Measurements from ENCODE around the gene GAB2. TPM values are rescaled to one million over a fixed set of nuclear protein-coding genes. Genes with fewer than 3 reads are reported as not detected.

The GAB2 gene
- total and polyA plus RNA-seq, 2 of the 13 experiments (the other 11 are each of a cell fraction or from before 2014, with no cell fraction given): 4.1 to 8.6 TPM

DNA sequence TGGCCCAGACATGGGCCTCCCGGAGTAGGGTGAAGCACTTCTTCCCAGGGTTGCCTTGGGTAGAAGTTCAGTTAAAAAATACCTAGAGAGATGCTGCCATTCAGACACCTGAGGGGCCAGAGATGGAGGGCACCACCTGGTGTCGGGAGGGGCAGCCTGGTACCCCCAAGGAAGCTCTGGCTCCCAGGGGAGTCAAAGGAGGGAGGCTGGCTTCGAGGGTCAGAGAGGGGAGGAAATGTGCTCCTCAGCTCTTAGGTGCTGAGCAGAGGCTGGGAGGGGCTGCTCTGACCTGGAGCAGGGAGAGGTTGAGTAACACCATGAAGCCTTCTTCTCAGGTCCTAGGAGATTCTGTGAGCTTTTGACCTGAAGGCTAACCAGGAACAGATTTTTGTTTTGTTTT is 227.8 kb downstream of the GAB2 start (continued):
- TF ChIP-seq ELK4 (CRISPR knock-in tag; IDR thresholded peaks at IDR 0.05; ENCODE audit: borderline replicate concordance) (no peak), ELF4 (CRISPR knock-in tag; IDR thresholded peaks at IDR 0.05; ENCODE audit: borderline replicate concordance) (no peak), ZNF749 (CRISPR knock-in tag; IDR thresholded peaks at IDR 0.05; ENCODE audit: borderline replicate concordance) (no peak), CHCHD3 (CRISPR knock-in tag; IDR thresholded peaks at IDR 0.05) (no peak), ZNF747 (CRISPR knock-in tag; IDR thresholded peaks at IDR 0.05; ENCODE audit: borderline replicate concordance) (no peak), MED1 (CRISPR knock-in tag; IDR thresholded peaks at IDR 0.05) (no peak), ZNF292 (CRISPR knock-in tag; IDR thresholded peaks at IDR 0.05; ENCODE audit: borderline replicate concordance, low read depth) (0 out of 2 replicates have a peak, but pooled peaks have one; percentile 9), ZNF775 (CRISPR knock-in tag; IDR thresholded peaks at IDR 0.05; ENCODE audit: borderline replicate concordance) (no peak), SATB2 (CRISPR knock-in tag; IDR thresholded peaks at IDR 0.05) (no peak), RFXAP (CRISPR knock-in tag; IDR thresholded peaks at IDR 0.05; ENCODE audit: borderline replicate concordance) (no peak), ZNF746 (CRISPR knock-in tag; IDR thresholded peaks at IDR 0.05) (no peak), ATRX (CRISPR knock-in tag; IDR thresholded peaks at IDR 0.05; ENCODE audit: borderline replicate concordance) (no peak), NCOA5 (CRISPR knock-in tag; IDR thresholded peaks at IDR 0.05) (no peak), HNRNPLL (IDR thresholded peaks at IDR 0.05; ENCODE audit: low read depth, low read length, poor library complexity, severe bottlenecking) (no peak), FOSL2 (CRISPR knock-in tag; IDR thresholded peaks at IDR 0.05) (no peak), ATF7-NPFF (CRISPR knock-in tag; IDR thresholded peaks at IDR 0.05; ENCODE audit: low read depth) (no peak), BCL6 (CRISPR knock-in tag; IDR thresholded peaks at IDR 0.05) (0 out of 2 replicates have a peak, but pooled peaks have one; percentile 13), ZNF567 (CRISPR knock-in tag; IDR thresholded peaks at IDR 0.05; ENCODE audit: borderline replicate concordance) (no peak)
- TF ChIP-seq, protein P1, sequence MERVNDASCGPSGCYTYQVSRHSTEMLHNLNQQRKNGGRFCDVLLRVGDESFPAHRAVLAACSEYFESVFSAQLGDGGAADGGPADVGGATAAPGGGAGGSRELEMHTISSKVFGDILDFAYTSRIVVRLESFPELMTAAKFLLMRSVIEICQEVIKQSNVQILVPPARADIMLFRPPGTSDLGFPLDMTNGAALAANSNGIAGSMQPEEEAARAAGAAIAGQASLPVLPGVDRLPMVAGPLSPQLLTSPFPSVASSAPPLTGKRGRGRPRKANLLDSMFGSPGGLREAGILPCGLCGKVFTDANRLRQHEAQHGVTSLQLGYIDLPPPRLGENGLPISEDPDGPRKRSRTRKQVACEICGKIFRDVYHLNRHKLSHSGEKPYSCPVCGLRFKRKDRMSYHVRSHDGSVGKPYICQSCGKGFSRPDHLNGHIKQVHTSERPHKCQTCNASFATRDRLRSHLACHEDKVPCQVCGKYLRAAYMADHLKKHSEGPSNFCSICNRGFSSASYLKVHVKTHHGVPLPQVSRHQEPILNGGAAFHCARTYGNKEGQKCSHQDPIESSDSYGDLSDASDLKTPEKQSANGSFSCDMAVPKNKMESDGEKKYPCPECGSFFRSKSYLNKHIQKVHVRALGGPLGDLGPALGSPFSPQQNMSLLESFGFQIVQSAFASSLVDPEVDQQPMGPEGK (CRISPR knock-in tag; IDR thresholded peaks at IDR 0.05): no peak
- TF ChIP-seq, protein P2, sequence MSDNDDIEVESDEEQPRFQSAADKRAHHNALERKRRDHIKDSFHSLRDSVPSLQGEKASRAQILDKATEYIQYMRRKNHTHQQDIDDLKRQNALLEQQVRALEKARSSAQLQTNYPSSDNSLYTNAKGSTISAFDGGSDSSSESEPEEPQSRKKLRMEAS (IDR thresholded peaks at IDR 0.05): 0 out of 2 replicates have a peak, but pooled peaks have one; percentile 21
- TF ChIP-seq, protein P3, sequence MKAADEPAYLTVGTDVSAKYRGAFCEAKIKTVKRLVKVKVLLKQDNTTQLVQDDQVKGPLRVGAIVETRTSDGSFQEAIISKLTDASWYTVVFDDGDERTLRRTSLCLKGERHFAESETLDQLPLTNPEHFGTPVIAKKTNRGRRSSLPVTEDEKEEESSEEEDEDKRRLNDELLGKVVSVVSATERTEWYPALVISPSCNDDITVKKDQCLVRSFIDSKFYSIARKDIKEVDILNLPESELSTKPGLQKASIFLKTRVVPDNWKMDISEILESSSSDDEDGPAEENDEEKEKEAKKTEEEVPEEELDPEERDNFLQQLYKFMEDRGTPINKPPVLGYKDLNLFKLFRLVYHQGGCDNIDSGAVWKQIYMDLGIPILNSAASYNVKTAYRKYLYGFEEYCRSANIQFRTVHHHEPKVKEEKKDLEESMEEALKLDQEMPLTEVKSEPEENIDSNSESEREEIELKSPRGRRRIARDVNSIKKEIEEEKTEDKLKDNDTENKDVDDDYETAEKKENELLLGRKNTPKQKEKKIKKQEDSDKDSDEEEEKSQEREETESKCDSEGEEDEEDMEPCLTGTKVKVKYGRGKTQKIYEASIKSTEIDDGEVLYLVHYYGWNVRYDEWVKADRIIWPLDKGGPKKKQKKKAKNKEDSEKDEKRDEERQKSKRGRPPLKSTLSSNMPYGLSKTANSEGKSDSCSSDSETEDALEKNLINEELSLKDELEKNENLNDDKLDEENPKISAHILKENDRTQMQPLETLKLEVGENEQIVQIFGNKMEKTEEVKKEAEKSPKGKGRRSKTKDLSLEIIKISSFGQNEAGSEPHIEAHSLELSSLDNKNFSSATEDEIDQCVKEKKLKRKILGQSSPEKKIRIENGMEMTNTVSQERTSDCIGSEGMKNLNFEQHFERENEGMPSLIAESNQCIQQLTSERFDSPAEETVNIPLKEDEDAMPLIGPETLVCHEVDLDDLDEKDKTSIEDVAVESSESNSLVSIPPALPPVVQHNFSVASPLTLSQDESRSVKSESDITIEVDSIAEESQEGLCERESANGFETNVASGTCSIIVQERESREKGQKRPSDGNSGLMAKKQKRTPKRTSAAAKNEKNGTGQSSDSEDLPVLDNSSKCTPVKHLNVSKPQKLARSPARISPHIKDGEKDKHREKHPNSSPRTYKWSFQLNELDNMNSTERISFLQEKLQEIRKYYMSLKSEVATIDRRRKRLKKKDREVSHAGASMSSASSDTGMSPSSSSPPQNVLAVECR (CRISPR knock-in tag; IDR thresholded peaks at IDR 0.05; ENCODE audit: borderline replicate concordance): no peak
- TF ChIP-seq, protein P4, sequence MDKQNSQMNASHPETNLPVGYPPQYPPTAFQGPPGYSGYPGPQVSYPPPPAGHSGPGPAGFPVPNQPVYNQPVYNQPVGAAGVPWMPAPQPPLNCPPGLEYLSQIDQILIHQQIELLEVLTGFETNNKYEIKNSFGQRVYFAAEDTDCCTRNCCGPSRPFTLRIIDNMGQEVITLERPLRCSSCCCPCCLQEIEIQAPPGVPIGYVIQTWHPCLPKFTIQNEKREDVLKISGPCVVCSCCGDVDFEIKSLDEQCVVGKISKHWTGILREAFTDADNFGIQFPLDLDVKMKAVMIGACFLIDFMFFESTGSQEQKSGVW (CRISPR knock-in tag; IDR thresholded peaks at IDR 0.05; ENCODE audit: borderline replicate concordance): no peak
